Measurements from ENCODE around the gene LINC01488. TPM values are rescaled to one million over a fixed set of nuclear protein-coding genes. Genes with fewer than 3 reads are reported as not detected.

The LINC01488 gene
- total RNA-seq, 1 experiment from 2014 or later: not detected

GRCh38 chr11:69448471-69449284, 32.8 kb upstream of the LINC01488 start:
- CTCF ChIA-PET: no interaction called here
- DNase-seq (ENCODE audit: low read depth, low spot score) (no peak), ATAC-seq (no peak)
- RAD21 ChIA-PET (ENCODE audit: low non-redundant PET in 1 of 2, low total read pairs in 2 of 2, uncharacterized antibody in 2 of 2, unreplicated experiment in 2 of 2): no interaction called here
- POLR2A ChIA-PET: no interaction called here
- no peaks in the 10 kb centered on the region for H3K27me3 ChIP-seq (ENCODE audit: insufficient read depth, low read length)
- no peak overlapping the region for H3K4me2 ChIP-seq (ENCODE audit: low read length)
- BruUV-seq (replicated peaks): no TSS peak
- peaks cover 4 to 11% of the 10 kb centered on the region in 2 experiments for H3K4me1 ChIP-seq (ENCODE audit: control insufficient read depth in 1 of 2, insufficient read depth in 2 of 2, low read length in 2 of 2)
- H3K79me2 ChIP-seq (ENCODE audit: insufficient read depth, low read length): no peaks in the 10 kb centered on the region
- H3K4me3 ChIP-seq (replicated peaks in 1 of 2; ENCODE audit: low read depth in 1 of 2, low read length in 2 of 2): no peak overlapping the region
- H3K36me3 ChIP-seq (ENCODE audit: control insufficient read depth in 1 of 2, insufficient read depth in 2 of 2, low read length in 2 of 2): no peaks in the 10 kb centered on the region
- no peak overlapping the region for H2AFZ ChIP-seq (ENCODE audit: low read depth, low read length, poor library complexity, severe bottlenecking)
- no peak overlapping the region for H3K27ac ChIP-seq (ENCODE audit: low read depth, low read length)
- no peaks in the 10 kb centered on the region for H4K20me1 ChIP-seq (ENCODE audit: insufficient read depth)
- TF ChIP-seq EZH2 (IDR thresholded peaks at IDR 0.05): no peak
- TF ChIP-seq YY1 (IDR thresholded peaks at IDR 0.05; ENCODE audit: extremely low read depth, insufficient replicate concordance, low read depth, low read length): no peak
- no peaks in the 10 kb centered on the region for H3K9me2 ChIP-seq (ENCODE audit: insufficient read depth)
- no peaks in the 10 kb centered on the region for H3K9me3 ChIP-seq (ENCODE audit: control insufficient read depth in 1 of 2, insufficient read depth in 1 of 2, low read depth in 1 of 2, low read length in 2 of 2)
- intact Hi-C loops (cut with micrococcal nuclease): no loop called here
- H3K9ac ChIP-seq (ENCODE audit: low read length): no peak overlapping the region

GRCh38 chr11:69449320-69450063, 32.0 kb upstream of the LINC01488 start:
- 0 out of 4 replicates have a peak, but pooled peaks cover 0 to 3% of the 10 kb centered on the region in 2 experiments for H3K4me1 ChIP-seq (ENCODE audit: control insufficient read depth in 1 of 2, insufficient read depth in 2 of 2, low read length in 2 of 2)
- CTCF ChIA-PET: no interaction called here
- H3K9me3 ChIP-seq (ENCODE audit: control insufficient read depth in 1 of 2, insufficient read depth in 1 of 2, low read depth in 1 of 2, low read length in 2 of 2): no peaks in the 10 kb centered on the region
- no peak overlapping the region for H3K4me3 ChIP-seq (replicated peaks in 1 of 2; ENCODE audit: low read depth in 1 of 2, low read length in 2 of 2)
- DNase-seq (ENCODE audit: low read depth, low spot score) (no peak), ATAC-seq (no peak)
- H3K79me2 ChIP-seq (ENCODE audit: insufficient read depth, low read length): no peaks in the 10 kb centered on the region
- H3K27me3 ChIP-seq (ENCODE audit: insufficient read depth, low read length): no peaks in the 10 kb centered on the region
- TF ChIP-seq RAD21 (IDR thresholded peaks at IDR 0.05; ENCODE audit: low read depth) (0 out of 2 replicates have a peak, but pooled peaks have one; percentile 12), POLR2AphosphoS5 (IDR thresholded peaks at IDR 0.05; ENCODE audit: low read depth, low read length) (no peak)
- H3K4me2 ChIP-seq (ENCODE audit: low read length): no peak overlapping the region
- intact Hi-C loops (cut with micrococcal nuclease): no loop called here
- H3K9ac ChIP-seq (ENCODE audit: low read length): no peak overlapping the region
- H3K9me2 ChIP-seq (ENCODE audit: insufficient read depth): no peaks in the 10 kb centered on the region
- no peak overlapping the region for H2AFZ ChIP-seq (ENCODE audit: low read depth, low read length, poor library complexity, severe bottlenecking)
- no peaks in the 10 kb centered on the region for H3K36me3 ChIP-seq (ENCODE audit: control insufficient read depth in 1 of 2, insufficient read depth in 2 of 2, low read length in 2 of 2)
- H3K27ac ChIP-seq (ENCODE audit: low read depth, low read length): no peak overlapping the region
- RAD21 ChIA-PET (ENCODE audit: low non-redundant PET in 1 of 2, low total read pairs in 2 of 2, uncharacterized antibody in 2 of 2, unreplicated experiment in 2 of 2): no interaction called here
- BruUV-seq (replicated peaks): no TSS peak
- POLR2A ChIA-PET: no interaction called here
- no peaks in the 10 kb centered on the region for H4K20me1 ChIP-seq (ENCODE audit: insufficient read depth)
